Transverse colon (tissue), 3 donors: ENCODE measurements around the gene SLC39A11.

ENCODE experiments used
- POLR2A ChIP-seq: fragments of 450-650 bp; IDR thresholded peaks from one replicate; pipeline ENCODE4 v1.6.1; 2016; ENCODE audit warnings: antibody characterized with exemption, mild to moderate bottlenecking, moderate library complexity
- TF ChIP-seq, protein P1 (sequence below), 5 experiments: fragments of 200-600 bp in 3 of 5; fragments of 450-650 bp in 2 of 5; sonication (generic) in 3 of 5; IDR thresholded peaks; 1 replicate in 2 of 5; 2 replicates in 3 of 5; pipeline ENCODE4 v1.5.1; 2016 to 2017; ENCODE audit warnings: antibody characterized with exemption in 5 of 5, inconsistent platforms in 3 of 5, mild to moderate bottlenecking in 2 of 5, moderate library complexity in 1 of 5

DNA sequence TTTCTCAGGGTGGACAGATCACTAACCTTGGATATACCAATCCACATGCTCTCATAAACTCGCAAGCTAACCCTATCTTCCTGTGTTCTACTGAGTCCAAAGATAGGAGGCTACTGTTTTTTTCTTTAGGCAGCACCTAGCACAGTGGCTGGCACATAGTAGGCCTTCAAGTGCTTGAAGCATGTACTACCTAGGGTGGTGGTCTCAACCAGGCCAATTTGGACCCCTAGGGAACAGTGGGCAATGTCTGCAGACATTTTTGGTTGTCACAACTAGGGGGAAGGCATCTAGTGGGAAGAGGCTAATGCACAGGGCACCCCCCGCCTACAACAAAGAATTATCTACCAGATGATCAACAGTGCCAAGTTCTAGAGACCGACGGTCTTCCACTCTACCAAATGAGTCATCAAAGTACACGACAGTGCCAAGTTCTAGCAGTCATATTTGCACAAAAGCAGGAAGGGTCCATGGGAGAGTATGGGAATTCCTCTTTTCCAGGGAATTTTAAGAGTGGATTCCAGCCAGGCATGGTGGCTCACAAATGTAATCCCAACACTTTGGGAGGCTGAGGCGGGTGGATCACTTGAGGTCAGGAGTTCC is 390.3 kb downstream of the SLC39A11 start:
- TF ChIP-seq, protein P1, sequence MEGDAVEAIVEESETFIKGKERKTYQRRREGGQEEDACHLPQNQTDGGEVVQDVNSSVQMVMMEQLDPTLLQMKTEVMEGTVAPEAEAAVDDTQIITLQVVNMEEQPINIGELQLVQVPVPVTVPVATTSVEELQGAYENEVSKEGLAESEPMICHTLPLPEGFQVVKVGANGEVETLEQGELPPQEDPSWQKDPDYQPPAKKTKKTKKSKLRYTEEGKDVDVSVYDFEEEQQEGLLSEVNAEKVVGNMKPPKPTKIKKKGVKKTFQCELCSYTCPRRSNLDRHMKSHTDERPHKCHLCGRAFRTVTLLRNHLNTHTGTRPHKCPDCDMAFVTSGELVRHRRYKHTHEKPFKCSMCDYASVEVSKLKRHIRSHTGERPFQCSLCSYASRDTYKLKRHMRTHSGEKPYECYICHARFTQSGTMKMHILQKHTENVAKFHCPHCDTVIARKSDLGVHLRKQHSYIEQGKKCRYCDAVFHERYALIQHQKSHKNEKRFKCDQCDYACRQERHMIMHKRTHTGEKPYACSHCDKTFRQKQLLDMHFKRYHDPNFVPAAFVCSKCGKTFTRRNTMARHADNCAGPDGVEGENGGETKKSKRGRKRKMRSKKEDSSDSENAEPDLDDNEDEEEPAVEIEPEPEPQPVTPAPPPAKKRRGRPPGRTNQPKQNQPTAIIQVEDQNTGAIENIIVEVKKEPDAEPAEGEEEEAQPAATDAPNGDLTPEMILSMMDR (IDR thresholded peaks at IDR 0.05), result no peak
- no peak for TF ChIP-seq POLR2A
